Superior temporal gyrus (tissue), 1 donor: Measurements from ENCODE around the gene PRAMEF5.
"Not testable (repeated sequence)": the region's sequence is repeated elsewhere in the genome, so short reads cannot be mapped to it uniquely, and the experiment has no call there.

Experiments used
- DNase-seq: peaks from one replicate; pipeline ENCODE4 v3.0.0-alpha.2; 2016; ENCODE audit errors: extremely low spot score

The PRAMEF5 gene

GRCh38 chr1:13253898-13254297 is at the start of gene PRAMEF5:
Gene PRAMEF5, plus strand, starts transcription at chr1:13254198. Its CDS starts 5,071 bp downstream, at chr1:13259269.
- DNase-seq: not testable (repeated sequence)

- not testable (repeated sequence) for DNase-seq
Observed at GRCh38 chr1:13208712-13209111, 45.3 kb upstream of the PRAMEF5 start.

GRCh38 chr1:13216619-13217018 is 37.4 kb upstream of the PRAMEF5 start:
- DNase-seq: not testable (repeated sequence)

- not testable (repeated sequence) for DNase-seq
Observed at GRCh38 chr1:13219203-13219602, 34.8 kb upstream of the PRAMEF5 start.

GRCh38 chr1:13222788-13223187 is 31.2 kb upstream of the PRAMEF5 start:
- DNase-seq: not testable (repeated sequence)

GRCh38 chr1:13224480-13225060 is 29.4 kb upstream of the PRAMEF5 start:
- DNase-seq: no peak

- DNase-seq: not testable (repeated sequence)
Observed at GRCh38 chr1:13225675-13226204, 28.3 kb upstream of the PRAMEF5 start, which contains the start of gene PRAMEF18. Gene PRAMEF18, minus strand, starts transcription at chr1:13226154. Its CDS starts 48 bp downstream, at chr1:13226106.

- DNase-seq: not testable (repeated sequence)
Observed at GRCh38 chr1:13227271-13228055, 26.5 kb upstream of the PRAMEF5 start.

GRCh38 chr1:13228343-13228781 is 25.6 kb upstream of the PRAMEF5 start:
- DNase-seq: peak; percentile 20

GRCh38 chr1:13230096-13230495 is 23.9 kb upstream of the PRAMEF5 start:
- DNase-seq: not testable (repeated sequence)

GRCh38 chr1:13230601-13231000 is 23.4 kb upstream of the PRAMEF5 start:
- not testable (repeated sequence) for DNase-seq

GRCh38 chr1:13231061-13231750 is 22.8 kb upstream of the PRAMEF5 start:
- not testable (repeated sequence) for DNase-seq

- not testable (repeated sequence) for DNase-seq
Observed at GRCh38 chr1:13232056-13232455, 21.9 kb upstream of the PRAMEF5 start.

- DNase-seq: not testable (repeated sequence)
Observed at GRCh38 chr1:13234057-13234456, 19.9 kb upstream of the PRAMEF5 start.

GRCh38 chr1:13237572-13237971 is 16.4 kb upstream of the PRAMEF5 start:
- not testable (repeated sequence) for DNase-seq

GRCh38 chr1:13239633-13240032 is 14.4 kb upstream of the PRAMEF5 start:
- not testable (repeated sequence) for DNase-seq

GRCh38 chr1:13243536-13244263 is 10.3 kb upstream of the PRAMEF5 start:
- not testable (repeated sequence) for DNase-seq

GRCh38 chr1:13245841-13246553 is 8.0 kb upstream of the PRAMEF5 start:
- not testable (repeated sequence) for DNase-seq

- DNase-seq: not testable (repeated sequence)
Observed at GRCh38 chr1:13246554-13246871, 7.5 kb upstream of the PRAMEF5 start.

GRCh38 chr1:13247122-13247521 is 6.9 kb upstream of the PRAMEF5 start:
- DNase-seq: not testable (repeated sequence)

GRCh38 chr1:13265124-13265523 is 11.1 kb downstream of the PRAMEF5 start:
- DNase-seq: not testable (repeated sequence)
